ENCODE data around the gene CYSTM1.

The CYSTM1 gene

DNA sequence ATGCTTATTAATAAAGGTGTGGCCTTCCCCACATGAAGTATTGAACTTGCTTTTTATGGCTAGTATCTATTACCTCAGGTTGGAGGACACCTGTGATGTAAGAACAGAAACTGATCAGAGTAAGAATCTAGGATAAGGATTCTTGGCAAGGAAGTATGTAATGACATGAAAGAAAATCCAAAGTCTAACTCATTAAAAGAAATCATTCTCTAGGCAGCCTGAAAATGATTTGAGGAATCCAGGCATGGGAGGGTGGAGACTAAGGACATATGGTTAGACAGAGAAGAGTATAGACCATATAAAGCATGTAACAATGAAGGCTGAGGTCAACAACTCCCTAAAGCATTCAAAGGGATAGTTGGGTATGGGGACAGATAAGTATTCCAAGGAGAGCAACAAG lies 95.0 kb downstream of the CYSTM1 start:
- TF ChIP-seq TRIM28 (IDR thresholded peaks at IDR 0.05; ENCODE audit: borderline replicate concordance, low read length) (no peak), ZNF510 (tag by site-specific recombination; IDR thresholded peaks at IDR 0.05; ENCODE audit: insufficient replicate concordance) (no peak), ZNF768 (tag by site-specific recombination; IDR thresholded peaks at IDR 0.05) (no peak), ZNF112 (tag by site-specific recombination; IDR thresholded peaks at IDR 0.05) (no peak), ZNF837 (tag by site-specific recombination; IDR thresholded peaks at IDR 0.05) (no peak), TCF7L2 (IDR thresholded peaks at IDR 0.05; ENCODE audit: borderline replicate concordance, low read depth, low read length) (no peak), ZNF426 (tag by site-specific recombination; IDR thresholded peaks at IDR 0.05) (no peak), SETDB1 (IDR thresholded peaks at IDR 0.05; ENCODE audit: insufficient read length, low read length) (no peak), ZNF311 (tag by site-specific recombination; IDR thresholded peaks at IDR 0.05; ENCODE audit: borderline replicate concordance) (no peak), RBAK (tag by site-specific recombination; IDR thresholded peaks at IDR 0.05) (no peak), MYNN (tag by site-specific recombination; IDR thresholded peaks at IDR 0.05; ENCODE audit: borderline replicate concordance) (no peak), ZNF776 (tag by site-specific recombination; IDR thresholded peaks at IDR 0.05; ENCODE audit: borderline replicate concordance) (no peak)
- TF ChIP-seq, protein P1, sequence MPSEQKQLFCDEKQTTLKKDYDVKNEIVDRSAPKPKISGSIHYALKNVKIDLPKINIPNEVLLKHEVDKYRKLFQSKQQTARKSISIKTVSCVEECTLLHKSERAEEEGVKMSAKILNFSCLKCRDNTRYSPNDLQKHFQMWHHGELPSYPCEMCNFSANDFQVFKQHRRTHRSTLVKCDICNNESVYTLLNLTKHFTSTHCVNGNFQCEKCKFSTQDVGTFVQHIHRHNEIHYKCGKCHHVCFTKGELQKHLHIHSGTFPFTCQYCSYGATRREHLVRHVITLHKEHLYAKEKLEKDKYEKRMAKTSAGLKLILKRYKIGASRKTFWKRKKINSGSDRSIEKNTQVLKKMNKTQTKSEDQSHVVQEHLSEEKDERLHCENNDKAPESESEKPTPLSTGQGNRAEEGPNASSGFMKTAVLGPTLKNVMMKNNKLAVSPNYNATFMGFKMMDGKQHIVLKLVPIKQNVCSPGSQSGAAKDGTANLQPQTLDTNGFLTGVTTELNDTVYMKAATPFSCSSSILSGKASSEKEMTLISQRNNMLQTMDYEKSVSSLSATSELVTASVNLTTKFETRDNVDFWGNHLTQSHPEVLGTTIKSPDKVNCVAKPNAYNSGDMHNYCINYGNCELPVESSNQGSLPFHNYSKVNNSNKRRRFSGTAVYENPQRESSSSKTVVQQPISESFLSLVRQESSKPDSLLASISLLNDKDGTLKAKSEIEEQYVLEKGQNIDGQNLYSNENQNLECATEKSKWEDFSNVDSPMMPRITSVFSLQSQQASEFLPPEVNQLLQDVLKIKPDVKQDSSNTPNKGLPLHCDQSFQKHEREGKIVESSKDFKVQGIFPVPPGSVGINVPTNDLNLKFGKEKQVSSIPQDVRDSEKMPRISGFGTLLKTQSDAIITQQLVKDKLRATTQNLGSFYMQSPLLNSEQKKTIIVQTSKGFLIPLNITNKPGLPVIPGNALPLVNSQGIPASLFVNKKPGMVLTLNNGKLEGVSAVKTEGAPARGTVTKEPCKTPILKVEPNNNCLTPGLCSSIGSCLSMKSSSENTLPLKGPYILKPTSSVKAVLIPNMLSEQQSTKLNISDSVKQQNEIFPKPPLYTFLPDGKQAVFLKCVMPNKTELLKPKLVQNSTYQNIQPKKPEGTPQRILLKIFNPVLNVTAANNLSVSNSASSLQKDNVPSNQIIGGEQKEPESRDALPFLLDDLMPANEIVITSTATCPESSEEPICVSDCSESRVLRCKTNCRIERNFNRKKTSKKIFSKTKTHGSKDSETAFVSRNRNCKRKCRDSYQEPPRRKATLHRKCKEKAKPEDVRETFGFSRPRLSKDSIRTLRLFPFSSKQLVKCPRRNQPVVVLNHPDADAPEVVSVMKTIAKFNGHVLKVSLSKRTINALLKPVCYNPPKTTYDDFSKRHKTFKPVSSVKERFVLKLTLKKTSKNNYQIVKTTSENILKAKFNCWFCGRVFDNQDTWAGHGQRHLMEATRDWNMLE (tag by site-specific recombination; conservative IDR thresholded peaks at IDR 0.05; ENCODE audit: low read depth) = no peak
- TF ChIP-seq, protein P2, sequence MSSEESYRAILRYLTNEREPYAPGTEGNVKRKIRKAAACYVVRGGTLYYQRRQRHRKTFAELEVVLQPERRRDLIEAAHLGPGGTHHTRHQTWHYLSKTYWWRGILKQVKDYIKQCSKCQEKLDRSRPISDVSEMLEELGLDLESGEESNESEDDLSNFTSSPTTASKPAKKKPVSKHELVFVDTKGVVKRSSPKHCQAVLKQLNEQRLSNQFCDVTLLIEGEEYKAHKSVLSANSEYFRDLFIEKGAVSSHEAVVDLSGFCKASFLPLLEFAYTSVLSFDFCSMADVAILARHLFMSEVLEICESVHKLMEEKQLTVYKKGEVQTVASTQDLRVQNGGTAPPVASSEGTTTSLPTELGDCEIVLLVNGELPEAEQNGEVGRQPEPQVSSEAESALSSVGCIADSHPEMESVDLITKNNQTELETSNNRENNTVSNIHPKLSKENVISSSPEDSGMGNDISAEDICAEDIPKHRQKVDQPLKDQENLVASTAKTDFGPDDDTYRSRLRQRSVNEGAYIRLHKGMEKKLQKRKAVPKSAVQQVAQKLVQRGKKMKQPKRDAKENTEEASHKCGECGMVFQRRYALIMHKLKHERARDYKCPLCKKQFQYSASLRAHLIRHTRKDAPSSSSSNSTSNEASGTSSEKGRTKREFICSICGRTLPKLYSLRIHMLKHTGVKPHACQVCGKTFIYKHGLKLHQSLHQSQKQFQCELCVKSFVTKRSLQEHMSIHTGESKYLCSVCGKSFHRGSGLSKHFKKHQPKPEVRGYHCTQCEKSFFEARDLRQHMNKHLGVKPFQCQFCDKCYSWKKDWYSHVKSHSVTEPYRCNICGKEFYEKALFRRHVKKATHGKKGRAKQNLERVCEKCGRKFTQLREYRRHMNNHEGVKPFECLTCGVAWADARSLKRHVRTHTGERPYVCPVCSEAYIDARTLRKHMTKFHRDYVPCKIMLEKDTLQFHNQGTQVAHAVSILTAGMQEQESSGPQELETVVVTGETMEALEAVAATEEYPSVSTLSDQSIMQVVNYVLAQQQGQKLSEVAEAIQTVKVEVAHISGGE (tag by site-specific recombination; conservative IDR thresholded peaks at IDR 0.05; ENCODE audit: low read depth) = no peak
- TF ChIP-seq, protein P3, sequence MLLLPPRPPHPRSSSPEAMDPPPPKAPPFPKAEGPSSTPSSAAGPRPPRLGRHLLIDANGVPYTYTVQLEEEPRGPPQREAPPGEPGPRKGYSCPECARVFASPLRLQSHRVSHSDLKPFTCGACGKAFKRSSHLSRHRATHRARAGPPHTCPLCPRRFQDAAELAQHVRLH (tag by site-specific recombination; IDR thresholded peaks at IDR 0.05) = no peak
- CTCF ChIA-PET = interaction anchor here (1.2 to 2.7 kb wide), 2 partner anchors 30 to 82 kb away, joined by 5 to 12 read pairs; no protein-coding TSS in a partner anchor
- Histone ChIP-seq H3K36me3 (ENCODE audit: control insufficient read depth in 2 of 2, insufficient read depth in 1 of 2, low read length in 2 of 2) (peaks cover 0 to 7% of the 10 kb centered on the region in 2 experiments; a peak in 2 of 3 replicates), H3K9me3 (ENCODE audit: control insufficient read depth, insufficient read depth, low read depth, low read length) (no peaks in the 10 kb centered on the region), H3K27ac (ENCODE audit: extremely low read depth, low read depth, low read length) (no peak overlapping the region), H3K4me3 (ENCODE audit: low read depth, low read length) (no peak overlapping the region), H3K4me1 (ENCODE audit: control insufficient read depth, insufficient read depth, low read length) (peaks cover 5% of the 10 kb centered on the region)
- POLR2A ChIA-PET = interaction anchor here (1.7 kb wide), 1 partner anchor 9 kb away, joined by 6 read pairs; no protein-coding TSS in a partner anchor

DNA sequence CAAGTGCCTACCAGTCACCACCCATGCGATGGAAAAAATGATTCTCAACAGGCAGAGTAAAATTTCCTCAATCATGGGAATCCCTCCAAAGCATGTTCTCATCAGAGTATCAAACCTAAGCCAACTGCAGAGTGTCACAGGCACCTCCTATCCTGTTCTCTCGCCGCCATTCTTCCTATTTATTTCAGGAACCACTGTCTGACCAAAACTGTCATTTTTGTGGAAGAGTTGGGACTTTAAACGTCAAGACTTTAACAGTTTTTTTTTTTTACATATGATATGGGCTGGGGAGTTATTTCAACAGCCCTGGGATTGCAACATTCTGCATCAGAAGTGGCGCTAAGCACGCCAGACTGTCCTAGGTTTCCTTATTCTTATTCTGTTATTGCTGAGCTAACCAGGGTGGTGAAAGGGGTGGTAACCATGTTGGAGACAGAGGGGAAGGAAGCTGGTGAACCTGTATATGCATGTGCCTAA lies 98.5 kb downstream of the CYSTM1 start:
- TF ChIP-seq, protein P4, sequence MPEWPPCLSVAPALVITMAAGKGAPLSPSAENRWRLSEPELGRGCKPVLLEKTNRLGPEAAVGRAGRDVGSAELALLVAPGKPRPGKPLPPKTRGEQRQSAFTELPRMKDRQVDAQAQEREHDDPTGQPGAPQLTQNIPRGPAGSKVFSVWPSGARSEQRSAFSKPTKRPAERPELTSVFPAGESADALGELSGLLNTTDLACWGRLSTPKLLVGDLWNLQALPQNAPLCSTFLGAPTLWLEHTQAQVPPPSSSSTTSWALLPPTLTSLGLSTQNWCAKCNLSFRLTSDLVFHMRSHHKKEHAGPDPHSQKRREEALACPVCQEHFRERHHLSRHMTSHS (tag by site-specific recombination; IDR thresholded peaks at IDR 0.05) = no peak
- TF ChIP-seq ZNF571 (tag by site-specific recombination; IDR thresholded peaks at IDR 0.05) (no peak), ZNF76 (tag by site-specific recombination; IDR thresholded peaks at IDR 0.05; ENCODE audit: borderline replicate concordance, low read depth) (no peak), ZSCAN23 (tag by site-specific recombination; IDR thresholded peaks at IDR 0.05) (no peak), ZNF837 (tag by site-specific recombination; IDR thresholded peaks at IDR 0.05) (no peak)
- H3K36me3 ChIP-seq (ENCODE audit: control insufficient read depth in 2 of 2, insufficient read depth in 1 of 2, low read length in 2 of 2) = peaks cover 6 to 7% of the 10 kb centered on the region in 2 experiments; a peak in 2 of 3 replicates
- ChIA-PET CTCF (interaction anchor here (0.7 to 2.6 kb wide), 5 partner anchors 9 to 85 kb away, joined by 3 to 11 read pairs (median 4); no protein-coding TSS in a partner anchor), POLR2A (interaction anchor here (2.1 kb wide), 1 partner anchor 73 kb away, joined by 9 read pairs; the partner anchor contains the start of gene HBEGF)
- H3K4me3 ChIP-seq (ENCODE audit: low read depth, low read length) = no peak overlapping the region
- no peak overlapping the region for H3K27ac ChIP-seq (ENCODE audit: extremely low read depth, low read depth, low read length)
- H3K9me3 ChIP-seq (ENCODE audit: control insufficient read depth, insufficient read depth, low read depth, low read length) = no peaks in the 10 kb centered on the region
- no peaks in the 10 kb centered on the region for H3K4me1 ChIP-seq (ENCODE audit: control insufficient read depth, insufficient read depth, low read length)
